ENCODE results near the gene CNTN2.

Gene CNTN2

GRCh38 chr1:205016075-205016474, 26.9 kb upstream of the CNTN2 start:
- Histone ChIP-seq H3K27ac (ENCODE audit: poor library complexity, severe bottlenecking) (no peak overlapping the region), H3K4me3 (ENCODE audit: severe bottlenecking) (no peak overlapping the region), H3K9me3 (ENCODE audit: severe bottlenecking) (no peaks in the 10 kb centered on the region), H3K36me3 (ENCODE audit: low read depth) (no peaks in the 10 kb centered on the region), H3K27me3 (ENCODE audit: insufficient read depth, poor library complexity, severe bottlenecking) (peaks cover 18% of the 10 kb centered on the region), H3K4me1 (ENCODE audit: insufficient read depth, poor library complexity, severe bottlenecking) (no peaks in the 10 kb centered on the region)
- TF ChIP-seq CTCF (IDR thresholded peaks at IDR 0.05; ENCODE audit: poor library complexity, severe bottlenecking): no peak
- no peak for DNase-seq (ENCODE audit: low spot score)
- ATAC-seq (ENCODE audit: low read depth): no peak

- no peak for TF ChIP-seq CTCF (IDR thresholded peaks at IDR 0.05; ENCODE audit: poor library complexity, severe bottlenecking)
- Histone ChIP-seq H3K4me1 (ENCODE audit: insufficient read depth, poor library complexity, severe bottlenecking) (no peaks in the 10 kb centered on the region), H3K27me3 (ENCODE audit: insufficient read depth, poor library complexity, severe bottlenecking) (peaks cover 21% of the 10 kb centered on the region), H3K9me3 (ENCODE audit: severe bottlenecking) (no peaks in the 10 kb centered on the region), H3K36me3 (ENCODE audit: low read depth) (no peaks in the 10 kb centered on the region), H3K27ac (ENCODE audit: poor library complexity, severe bottlenecking) (no peak overlapping the region), H3K4me3 (ENCODE audit: severe bottlenecking) (no peak overlapping the region)
- ATAC-seq (ENCODE audit: low read depth) (no peak), DNase-seq (ENCODE audit: low spot score) (no peak)
Observed at GRCh38 chr1:205016584-205016983, 26.4 kb upstream of the CNTN2 start.

- H3K36me3 ChIP-seq (ENCODE audit: low read depth): no peaks in the 10 kb centered on the region
- no peak overlapping the region for H3K4me3 ChIP-seq (ENCODE audit: severe bottlenecking)
- ATAC-seq (ENCODE audit: low read depth): no peak
- H3K27me3 ChIP-seq (ENCODE audit: insufficient read depth, poor library complexity, severe bottlenecking): peaks cover 21% of the 10 kb centered on the region
- no peaks in the 10 kb centered on the region for H3K4me1 ChIP-seq (ENCODE audit: insufficient read depth, poor library complexity, severe bottlenecking)
- no peak overlapping the region for H3K27ac ChIP-seq (ENCODE audit: poor library complexity, severe bottlenecking)
- no peaks in the 10 kb centered on the region for H3K9me3 ChIP-seq (ENCODE audit: severe bottlenecking)
- no peak for DNase-seq (ENCODE audit: low spot score)
- TF ChIP-seq CTCF (IDR thresholded peaks at IDR 0.05; ENCODE audit: poor library complexity, severe bottlenecking): no peak
Observed at GRCh38 chr1:205017001-205017400, 26.0 kb upstream of the CNTN2 start.

GRCh38 chr1:205017766-205018165, 25.2 kb upstream of the CNTN2 start:
- Histone ChIP-seq H3K4me1 (ENCODE audit: insufficient read depth, poor library complexity, severe bottlenecking) (no peaks in the 10 kb centered on the region), H3K27me3 (ENCODE audit: insufficient read depth, poor library complexity, severe bottlenecking) (peaks cover 22% of the 10 kb centered on the region), H3K36me3 (ENCODE audit: low read depth) (no peaks in the 10 kb centered on the region), H3K27ac (ENCODE audit: poor library complexity, severe bottlenecking) (no peak overlapping the region), H3K4me3 (ENCODE audit: severe bottlenecking) (no peak overlapping the region), H3K9me3 (ENCODE audit: severe bottlenecking) (no peaks in the 10 kb centered on the region)
- no peak for TF ChIP-seq CTCF (IDR thresholded peaks at IDR 0.05; ENCODE audit: poor library complexity, severe bottlenecking)
- no peak for ATAC-seq (ENCODE audit: low read depth)
- DNase-seq (ENCODE audit: low spot score): no peak

GRCh38 chr1:205018381-205018780, 24.6 kb upstream of the CNTN2 start:
- no peaks in the 10 kb centered on the region for H3K36me3 ChIP-seq (ENCODE audit: low read depth)
- TF ChIP-seq CTCF (IDR thresholded peaks at IDR 0.05; ENCODE audit: poor library complexity, severe bottlenecking): no peak
- H3K4me3 ChIP-seq (ENCODE audit: severe bottlenecking): no peak overlapping the region
- H3K9me3 ChIP-seq (ENCODE audit: severe bottlenecking): no peaks in the 10 kb centered on the region
- no peak overlapping the region for H3K27ac ChIP-seq (ENCODE audit: poor library complexity, severe bottlenecking)
- peaks cover 23% of the 10 kb centered on the region for H3K27me3 ChIP-seq (ENCODE audit: insufficient read depth, poor library complexity, severe bottlenecking)
- H3K4me1 ChIP-seq (ENCODE audit: insufficient read depth, poor library complexity, severe bottlenecking): no peaks in the 10 kb centered on the region
- no peak for DNase-seq (ENCODE audit: low spot score)
- no peak for ATAC-seq (ENCODE audit: low read depth)

Data from RWPE2 (cell line).